Tibial artery (tissue), 4 donors: Measurements from ENCODE around the gene ELFN1.

Experiments used
- DNase-seq, 2 donors: peaks; one replicate each; pipeline ENCODE4 v3.0.0-alpha.2; 2019
- H3K27ac ChIP-seq, 2 donors: fragments of 200-600 bp; sonication (generic) in 1 of 2; 1 replicate in 1 of 2; 2 replicates in 1 of 2; pipeline ENCODE4 v1.5.1; 2018 to 2019; ENCODE audit warnings: mild to moderate bottlenecking in 1 of 2
- H3K27me3 ChIP-seq, 2 donors: fragments of 200-600 bp; sonication (generic) in 1 of 2; one replicate each; pipeline versions ENCODE4 v1.5.1 to v1.6.0; 2016 to 2019
- H3K36me3 ChIP-seq, 3 donors: fragments of 200-600 bp; sonication (generic) in 2 of 3; one replicate each; pipeline ENCODE4 v1.5.1; 2016 to 2019; ENCODE audit warnings: mild to moderate bottlenecking in 2 of 3
- H3K4me1 ChIP-seq, 4 donors: fragments of 200-600 bp; sonication (generic) in 2 of 4; 1 replicate in 3 of 4; 2 replicates in 1 of 4; pipeline ENCODE4 v1.5.1; 2016 to 2019
- H3K4me3 ChIP-seq, 2 donors: fragments of 200-600 bp; sonication (generic) in 1 of 2; 1 replicate in 1 of 2; 2 replicates in 1 of 2; pipeline ENCODE4 v1.5.1; 2018 to 2019; ENCODE audit warnings: mild to moderate bottlenecking in 2 of 2
- H3K9me3 ChIP-seq, 3 donors: fragments of 200-600 bp; sonication (generic) in 1 of 3; one replicate each; pipeline ENCODE4 v1.5.1; 2016 to 2019
- intact Hi-C: fragments of 100-400 bp; cut with DNase I; formaldehyde crosslinking; loops from one replicate; pipeline ENCODE4 v1.15.0; 2023; ENCODE audit warnings: low total_unique reads
- TF ChIP-seq, protein P1 (sequence below), 2 experiments: fragments of 200-600 bp in 1 of 2; fragments of 450-650 bp in 1 of 2; IDR thresholded peaks; one replicate each; pipeline ENCODE4 v1.5.1; 2017 to 2019; ENCODE audit warnings: antibody characterized with exemption in 2 of 2, mild to moderate bottlenecking in 1 of 2, moderate library complexity in 1 of 2

Gene ELFN1

DNA sequence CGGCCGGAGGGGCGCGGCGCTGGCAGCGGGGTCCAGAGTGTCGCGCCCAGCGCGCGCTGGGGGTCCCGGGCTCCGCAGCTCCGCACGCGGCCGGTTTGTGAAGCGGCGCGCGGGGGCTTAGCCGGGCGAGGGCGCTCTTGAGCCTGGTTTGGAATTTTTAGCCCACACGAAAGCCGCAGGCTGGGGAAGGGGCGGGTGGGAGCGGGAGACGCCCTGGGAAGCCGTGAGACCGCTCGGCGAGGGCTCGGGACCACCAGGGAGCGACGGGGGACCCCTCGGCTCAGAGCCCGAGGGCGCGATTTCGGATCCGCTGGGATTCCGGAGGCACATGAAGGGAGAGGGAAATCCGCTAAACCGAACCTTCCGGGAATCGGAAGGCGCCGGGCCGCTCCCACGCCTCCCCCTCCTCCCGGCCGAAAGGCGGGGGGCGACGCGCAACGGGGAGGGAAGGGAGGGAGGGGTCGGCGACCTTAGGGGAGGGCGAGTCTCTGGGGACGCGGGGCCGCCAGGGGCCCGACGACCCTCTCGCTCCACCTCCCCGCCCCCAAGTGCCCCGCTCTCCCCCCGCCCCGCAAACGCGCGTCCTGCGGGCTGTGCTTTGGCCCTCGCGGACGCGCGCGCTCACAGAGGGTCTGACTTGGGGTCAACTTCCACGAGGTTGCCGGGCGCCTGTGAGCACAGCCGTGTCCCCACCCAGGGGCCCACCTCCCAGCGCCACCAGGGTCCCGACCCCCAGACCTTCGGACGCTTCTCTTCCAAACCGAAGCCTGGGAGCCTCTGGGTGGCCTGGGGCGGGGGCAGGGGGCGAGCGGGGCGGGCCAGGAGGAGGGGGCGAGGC is 5.1 kb upstream of the ELFN1 start:
- no peaks in the 10 kb centered on the region for H3K9me3 ChIP-seq
- H3K27ac ChIP-seq: no peak overlapping the region
- H3K27me3 ChIP-seq: peaks cover 0 to 84% of the 10 kb centered on the region in 2 donors
- TF ChIP-seq, protein P1, sequence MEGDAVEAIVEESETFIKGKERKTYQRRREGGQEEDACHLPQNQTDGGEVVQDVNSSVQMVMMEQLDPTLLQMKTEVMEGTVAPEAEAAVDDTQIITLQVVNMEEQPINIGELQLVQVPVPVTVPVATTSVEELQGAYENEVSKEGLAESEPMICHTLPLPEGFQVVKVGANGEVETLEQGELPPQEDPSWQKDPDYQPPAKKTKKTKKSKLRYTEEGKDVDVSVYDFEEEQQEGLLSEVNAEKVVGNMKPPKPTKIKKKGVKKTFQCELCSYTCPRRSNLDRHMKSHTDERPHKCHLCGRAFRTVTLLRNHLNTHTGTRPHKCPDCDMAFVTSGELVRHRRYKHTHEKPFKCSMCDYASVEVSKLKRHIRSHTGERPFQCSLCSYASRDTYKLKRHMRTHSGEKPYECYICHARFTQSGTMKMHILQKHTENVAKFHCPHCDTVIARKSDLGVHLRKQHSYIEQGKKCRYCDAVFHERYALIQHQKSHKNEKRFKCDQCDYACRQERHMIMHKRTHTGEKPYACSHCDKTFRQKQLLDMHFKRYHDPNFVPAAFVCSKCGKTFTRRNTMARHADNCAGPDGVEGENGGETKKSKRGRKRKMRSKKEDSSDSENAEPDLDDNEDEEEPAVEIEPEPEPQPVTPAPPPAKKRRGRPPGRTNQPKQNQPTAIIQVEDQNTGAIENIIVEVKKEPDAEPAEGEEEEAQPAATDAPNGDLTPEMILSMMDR (IDR thresholded peaks at IDR 0.05): peak; percentile 55 to 71
- peak overlapping the region; percentile 43 to 60 for H3K4me3 ChIP-seq
- peaks cover 0 to 50% (median 44%) of the 10 kb centered on the region in 4 donors for H3K4me1 ChIP-seq
- peak; percentile 39 to 67 for DNase-seq
- intact Hi-C loops: loop anchor here (5.0 kb wide), 1 partner anchor 547 kb away; no protein-coding TSS in a partner anchor
- H3K36me3 ChIP-seq: no peaks in the 10 kb centered on the region

GRCh38 chr7:1665549-1666316 is 4.3 kb upstream of the ELFN1 start:
- Histone ChIP-seq H3K27ac (no peak overlapping the region), H3K27me3 (peaks cover 0 to 92% of the 10 kb centered on the region in 2 donors), H3K4me3 (peak overlapping the region; percentile 43 to 60), H3K36me3 (no peaks in the 10 kb centered on the region), H3K4me1 (peaks cover 0 to 58% (median 52%) of the 10 kb centered on the region in 4 donors), H3K9me3 (no peaks in the 10 kb centered on the region)
- intact Hi-C loops: loop anchor here (5.0 kb wide), 1 partner anchor 547 kb away; no protein-coding TSS in a partner anchor
- TF ChIP-seq, protein P1 (IDR thresholded peaks at IDR 0.05): no peak
- DNase-seq: peak; percentile 16 to 62

DNA sequence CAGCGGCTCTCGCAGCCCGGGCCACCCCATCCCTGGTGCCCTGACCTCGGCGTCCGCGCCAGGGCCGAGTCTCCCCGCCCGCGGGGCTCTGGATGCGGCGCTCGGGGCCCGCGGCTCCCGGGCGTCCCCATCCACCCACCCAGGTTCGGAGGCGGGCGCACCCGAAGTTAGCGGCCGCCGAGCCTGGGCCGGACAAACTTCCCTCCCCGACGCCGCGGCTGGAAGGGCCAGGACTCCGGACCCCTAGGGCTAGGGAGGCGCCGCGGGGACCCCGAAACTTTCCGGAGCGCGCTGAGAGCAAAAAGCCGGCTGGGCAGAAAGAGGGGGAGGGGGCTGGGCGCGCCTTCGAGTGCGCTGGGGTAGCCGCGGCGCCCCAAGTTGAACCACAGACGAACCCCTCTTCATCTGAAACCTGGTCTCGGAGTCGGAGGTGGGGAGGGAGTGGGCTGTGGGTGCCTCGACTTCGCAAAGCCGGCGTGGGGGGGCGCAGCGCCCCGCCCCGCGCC is 3.7 kb upstream of the ELFN1 start:
- Histone ChIP-seq H3K27me3 (peaks cover 0 to 97% of the 10 kb centered on the region in 2 donors), H3K4me3 (peak overlapping the region; percentile 43 to 60), H3K27ac (no peak overlapping the region), H3K4me1 (peaks cover 0 to 63% (median 54%) of the 10 kb centered on the region in 4 donors), H3K9me3 (no peaks in the 10 kb centered on the region), H3K36me3 (no peaks in the 10 kb centered on the region)
- intact Hi-C loops: loop anchor here (5.0 kb wide), 1 partner anchor 546 kb away; no protein-coding TSS in a partner anchor
- TF ChIP-seq, protein P1 (IDR thresholded peaks at IDR 0.05): no peak
- DNase-seq: peak; percentile 16 to 40

DNA sequence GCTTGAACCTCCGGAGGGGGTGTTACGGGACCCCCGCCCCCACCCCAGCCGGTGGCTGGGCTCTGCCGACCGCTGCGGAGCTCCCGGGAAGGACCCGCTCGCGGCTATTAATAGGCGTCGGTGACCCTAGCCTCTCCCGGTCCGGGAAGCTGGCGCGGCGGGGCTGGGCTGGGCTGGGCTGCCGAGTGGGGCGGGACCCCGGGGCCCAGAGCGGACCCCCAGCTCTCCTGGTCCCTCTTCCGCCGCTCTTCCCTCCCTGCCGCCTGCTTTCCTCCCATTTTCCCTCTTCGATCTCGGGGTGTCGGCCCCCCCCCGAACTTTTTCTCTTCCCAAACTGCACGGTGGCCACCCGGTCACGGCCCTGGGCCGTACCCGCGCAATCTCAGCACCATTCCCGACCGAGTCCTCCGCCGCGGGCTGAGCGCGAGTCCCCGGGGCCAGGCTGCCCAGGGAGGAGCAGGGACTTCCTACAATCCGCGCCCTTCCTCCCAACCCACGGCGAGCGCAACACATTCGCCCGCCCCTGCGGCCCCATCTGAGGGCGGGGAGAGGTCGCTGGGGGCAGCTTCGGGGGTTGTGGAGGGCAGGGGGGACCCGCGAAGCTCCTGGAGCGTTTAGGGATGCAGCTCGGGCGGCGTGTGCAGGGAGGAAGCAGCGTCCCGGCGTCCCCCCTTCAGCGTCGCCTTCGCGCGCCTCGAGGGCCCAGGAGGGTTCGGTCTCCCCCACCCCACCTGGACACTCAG is 3.1 kb upstream of the ELFN1 start:
- no peaks in the 10 kb centered on the region for H3K9me3 ChIP-seq
- peak; percentile 20 to 62 for DNase-seq
- TF ChIP-seq, protein P1 (IDR thresholded peaks at IDR 0.05): no peak
- H3K36me3 ChIP-seq: no peaks in the 10 kb centered on the region
- H3K4me3 ChIP-seq: peak overlapping the region; percentile 43 to 60
- intact Hi-C loops: loop anchor here (5.0 kb wide), 1 partner anchor 545 kb away; no protein-coding TSS in a partner anchor
- H3K27me3 ChIP-seq: peaks cover 0 to 98% of the 10 kb centered on the region in 2 donors
- H3K4me1 ChIP-seq: peaks cover 0 to 63% (median 54%) of the 10 kb centered on the region in 4 donors
- no peak overlapping the region for H3K27ac ChIP-seq
